PC-3 (cell line): ENCODE measurements around the gene VPS35. TPM values are rescaled to one million over a fixed set of nuclear protein-coding genes. Genes with fewer than 3 reads are reported as not detected.

ENCODE experiments used
- ATAC-seq: fragments of 200-7000 bp; cut with Tn5 transposase; 2 replicates; pipeline ENCODE4 v1.9.1; 2020; ENCODE audit warnings: mild to moderate bottlenecking, moderate library complexity
- BruUV-seq: library from RNA; stranded (reverse); fragments of 400-500 nt; replicated peaks from 2 replicates; lab custom pipeline; 2021; lab: Mats Ljungman, UMichigan
- CTCF ChIA-PET: fragments of 300-600 bp; sonication (Branson Sonifier 250); formaldehyde crosslinking; loops from one replicate; lab custom pipeline; 2022; ENCODE audit warnings: antibody characterized with exemption; lab: Charles Lee
- POLR2A ChIA-PET: fragments of 300-600 bp; sonication (Branson Sonifier 250); formaldehyde crosslinking; loops from one replicate; lab custom pipeline; 2022; ENCODE audit warnings: antibody characterized with exemption; ENCODE audit not compliant: unreplicated experiment; lab: Charles Lee
- DNase-seq: peaks from one replicate; pipeline ENCODE4 v3.0.0-alpha.2; 2015
- H2AFZ ChIP-seq: fragments of 300-600 bp; sonication (generic); 2 replicates; pipeline ENCODE4 v1.6.0; 2016; ENCODE audit warnings: antibody characterized with exemption, low read length
- H3F3A ChIP-seq: fragments of 300-600 bp; sonication (generic); one replicate; pipeline ENCODE4 v1.6.0; 2017; ENCODE audit warnings: antibody characterized with exemption, low read length, control low read depth, mild to moderate bottlenecking; ENCODE audit not compliant: unreplicated experiment
- H3K27ac ChIP-seq: fragments of 300-600 bp; sonication (generic); 2 replicates; pipeline ENCODE4 v1.5.1; 2016; ENCODE audit warnings: mild to moderate bottlenecking, low read length
- H3K27me3 ChIP-seq: fragments of 300-600 bp; sonication (generic); 2 replicates; pipeline ENCODE4 v1.6.1; 2016; ENCODE audit warnings: low read length, mixed read lengths
- H3K36me3 ChIP-seq: fragments of 300-600 bp; sonication (generic); 2 replicates; pipeline ENCODE4 v1.6.1; 2016; ENCODE audit warnings: low read depth, mixed run types, low read length, mixed read lengths
- H3K4me1 ChIP-seq: fragments of 300-600 bp; sonication (generic); 2 replicates; pipeline ENCODE4 v1.5.1; 2016; ENCODE audit warnings: low read length; ENCODE audit not compliant: insufficient read depth
- H3K4me2 ChIP-seq: fragments of 300-600 bp; sonication (generic); 2 replicates; pipeline ENCODE4 v1.6.0; 2016; ENCODE audit warnings: low read length
- H3K4me3 ChIP-seq: fragments of 300-600 bp; sonication (generic); 2 replicates; pipeline ENCODE4 v1.5.1; 2016; ENCODE audit warnings: mild to moderate bottlenecking, low read length, mixed read lengths
- H3K79me2 ChIP-seq: fragments of 300-600 bp; sonication (generic); 2 replicates; pipeline ENCODE4 v1.6.1; 2017; ENCODE audit warnings: low read length, mixed read lengths
- H3K9ac ChIP-seq: fragments of 300-600 bp; sonication (generic); 2 replicates; pipeline ENCODE4 v1.6.0; 2016; ENCODE audit warnings: mild to moderate bottlenecking, low read length
- H3K9me2 ChIP-seq: fragments of 300-600 bp; sonication (generic); replicated peaks from 2 replicates; pipeline ENCODE4 v1.6.1; 2016; ENCODE audit warnings: mixed run types, low read length, mixed read lengths
- H3K9me3 ChIP-seq: fragments of 300-600 bp; sonication (generic); 2 replicates; pipeline ENCODE4 v1.6.1; 2016; ENCODE audit warnings: low read length, mixed read lengths
- H4K20me1 ChIP-seq: fragments of 300-600 bp; sonication (generic); 2 replicates; pipeline ENCODE4 v1.6.1; 2016; ENCODE audit warnings: low read length, mixed read lengths
- EZH2 ChIP-seq: fragments of 300-600 bp; sonication (generic); IDR thresholded peaks from one replicate; pipeline ENCODE4 v1.6.1; 2017; ENCODE audit warnings: antibody characterized with exemption, mild to moderate bottlenecking, low read length; ENCODE audit not compliant: unreplicated experiment
- EZH2phosphoT487 ChIP-seq: fragments of 300-600 bp; sonication (generic); IDR thresholded peaks from 2 replicates; pipeline ENCODE4 v1.6.1; 2018; ENCODE audit warnings: mild to moderate bottlenecking, antibody characterized with exemption, low read length, borderline replicate concordance
- intact Hi-C: fragments of 100-400 bp; cut with micrococcal nuclease; formaldehyde crosslinking; loops from 2 replicates; pipeline ENCODE4 v1.9.0; 2023
- total RNA-seq: library from RNA; depleted of rRNA; stranded (reverse); fragments of >200 nt; gene quantifications from 2 replicates; pipeline ENCODE4 v1.2.3, GENCODE V29; 2014
- TF ChIP-seq, protein P1 (sequence below): fragments of 300-600 bp; sonication (generic); conservative IDR thresholded peaks from 2 replicates; pipeline ENCODE4 v1.5.1; 2017; ENCODE audit warnings: antibody characterized with exemption, low read depth, mild to moderate bottlenecking, low read length

VPS35 gene
- total RNA-seq, 1 experiment from 2014 or later = 39.3 TPM

DNA sequence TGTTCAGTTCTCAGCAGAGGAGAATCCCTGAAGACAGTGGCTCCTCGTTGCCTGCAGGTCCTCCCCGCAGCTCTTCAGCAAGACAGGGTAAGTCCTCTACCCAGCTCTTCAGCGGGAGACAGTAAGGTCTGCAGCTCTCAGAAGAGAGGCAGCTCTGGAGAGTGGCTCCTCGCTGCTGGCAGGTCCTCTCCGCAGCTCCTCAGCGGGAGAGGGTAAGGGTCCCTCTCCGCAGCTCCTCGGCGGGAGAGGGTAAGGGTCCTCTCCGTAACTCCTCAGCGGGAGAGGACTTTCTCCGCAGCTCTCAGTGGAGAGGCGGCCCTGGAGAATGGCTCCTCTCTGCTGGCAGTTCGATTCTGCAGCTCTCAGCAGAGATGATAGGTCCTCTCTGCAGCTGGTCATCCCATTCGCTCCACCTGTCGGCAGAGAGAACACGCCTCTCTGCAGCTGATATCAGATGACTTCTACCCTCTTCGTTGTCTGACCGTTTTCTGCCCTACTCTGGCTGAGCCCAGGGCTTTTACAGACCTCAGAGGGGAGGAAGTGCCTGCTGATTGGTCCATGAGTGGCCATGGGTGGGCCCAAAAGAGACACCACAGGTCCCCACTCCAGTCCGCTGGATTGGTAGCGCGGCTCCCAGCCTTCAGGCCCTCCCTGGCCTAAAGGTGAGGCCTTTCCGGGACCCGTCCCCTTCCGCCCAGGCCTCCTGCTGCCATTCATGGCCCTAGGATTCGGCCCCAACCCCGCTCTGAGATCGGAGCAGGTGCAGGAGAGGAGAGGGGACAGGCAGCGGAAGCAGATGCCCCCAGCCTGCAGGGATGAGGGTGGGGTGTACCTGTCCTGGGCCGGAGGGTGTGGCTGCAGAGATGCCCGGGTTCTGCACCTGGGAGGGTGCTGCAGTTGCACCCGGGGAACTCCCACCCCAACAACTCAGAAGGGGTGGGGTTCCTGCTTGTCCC is 55.9 kb downstream of the VPS35 start:
- H3K4me3 ChIP-seq = no peak overlapping the region
- no peak overlapping the region for H2AFZ ChIP-seq
- CTCF ChIA-PET = no interaction called here
- POLR2A ChIA-PET = no interaction called here
- H4K20me1 ChIP-seq = no peaks in the 10 kb centered on the region
- H3K4me2 ChIP-seq = no peak overlapping the region
- no peaks in the 10 kb centered on the region for H3K4me1 ChIP-seq
- H3K27ac ChIP-seq = no peak overlapping the region
- no peak overlapping the region for H3K9ac ChIP-seq
- no peaks in the 10 kb centered on the region for H3K9me3 ChIP-seq
- no peaks in the 10 kb centered on the region for H3K36me3 ChIP-seq
- BruUV-seq = no TSS peak
- intact Hi-C loops = no loop called here
- H3F3A ChIP-seq = no peaks in the 10 kb centered on the region
- no peak for ATAC-seq
- H3K79me2 ChIP-seq = no peaks in the 10 kb centered on the region
- no peaks in the 10 kb centered on the region for H3K9me2 ChIP-seq
- TF ChIP-seq EZH2phosphoT487 (no peak), EZH2 (no peak)
- TF ChIP-seq, protein P1, sequence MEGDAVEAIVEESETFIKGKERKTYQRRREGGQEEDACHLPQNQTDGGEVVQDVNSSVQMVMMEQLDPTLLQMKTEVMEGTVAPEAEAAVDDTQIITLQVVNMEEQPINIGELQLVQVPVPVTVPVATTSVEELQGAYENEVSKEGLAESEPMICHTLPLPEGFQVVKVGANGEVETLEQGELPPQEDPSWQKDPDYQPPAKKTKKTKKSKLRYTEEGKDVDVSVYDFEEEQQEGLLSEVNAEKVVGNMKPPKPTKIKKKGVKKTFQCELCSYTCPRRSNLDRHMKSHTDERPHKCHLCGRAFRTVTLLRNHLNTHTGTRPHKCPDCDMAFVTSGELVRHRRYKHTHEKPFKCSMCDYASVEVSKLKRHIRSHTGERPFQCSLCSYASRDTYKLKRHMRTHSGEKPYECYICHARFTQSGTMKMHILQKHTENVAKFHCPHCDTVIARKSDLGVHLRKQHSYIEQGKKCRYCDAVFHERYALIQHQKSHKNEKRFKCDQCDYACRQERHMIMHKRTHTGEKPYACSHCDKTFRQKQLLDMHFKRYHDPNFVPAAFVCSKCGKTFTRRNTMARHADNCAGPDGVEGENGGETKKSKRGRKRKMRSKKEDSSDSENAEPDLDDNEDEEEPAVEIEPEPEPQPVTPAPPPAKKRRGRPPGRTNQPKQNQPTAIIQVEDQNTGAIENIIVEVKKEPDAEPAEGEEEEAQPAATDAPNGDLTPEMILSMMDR = no peak
- DNase-seq = no peak
- H3K27me3 ChIP-seq = no peaks in the 10 kb centered on the region

DNA sequence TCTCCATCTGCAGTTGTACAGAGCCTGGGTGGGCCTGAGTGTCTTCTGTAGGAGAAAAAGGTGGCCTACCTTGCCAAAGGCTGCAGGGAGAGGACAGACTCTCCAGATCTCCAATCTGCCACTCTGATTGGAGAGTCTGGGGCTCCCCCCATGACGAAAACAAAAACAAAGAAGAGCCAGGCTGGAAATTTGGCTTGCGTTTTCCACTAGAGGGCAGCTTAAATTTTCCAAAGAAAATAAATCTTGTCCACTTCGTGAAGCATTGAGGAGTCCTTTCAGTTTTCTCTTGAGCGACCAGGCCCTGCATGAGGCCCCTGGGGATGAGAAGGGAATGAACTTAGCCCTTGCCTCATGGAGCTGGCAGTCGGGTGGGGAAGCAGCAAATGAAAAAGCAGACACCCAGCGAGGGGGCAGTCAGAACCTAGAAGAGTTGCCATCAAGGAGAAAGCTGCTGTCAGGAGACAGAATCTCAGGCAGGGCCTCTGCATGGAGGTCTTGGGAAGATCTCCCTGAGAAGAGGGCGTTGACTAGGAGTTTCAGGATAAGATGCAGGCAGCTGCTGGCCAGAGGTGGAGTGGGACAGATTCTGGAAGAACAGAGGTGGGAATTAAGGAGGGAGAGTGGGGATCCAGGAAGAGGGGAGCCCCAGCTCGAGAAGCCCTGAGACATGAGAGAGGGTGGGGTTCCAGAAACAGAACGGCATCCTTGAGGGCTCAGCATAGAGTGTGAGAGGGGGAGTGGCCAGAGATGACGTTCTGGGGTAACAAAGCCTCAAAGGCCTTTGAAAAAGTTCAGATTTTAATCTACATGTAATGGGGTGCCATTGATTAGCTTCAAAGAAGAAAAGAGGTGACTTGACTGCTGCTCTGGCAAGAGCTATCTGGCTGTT is 59.4 kb downstream of the VPS35 start:
- DNase-seq (peak; percentile 74), ATAC-seq (peak; percentile 77)
- POLR2A ChIA-PET = no interaction called here
- peak overlapping the region; percentile 35; the same call in 1 of the 2 replicates for H3K4me3 ChIP-seq
- TF ChIP-seq, protein P1 = peak; percentile 63
- TF ChIP-seq EZH2phosphoT487 (no peak), EZH2 (no peak)
- H3K4me1 ChIP-seq = no peaks in the 10 kb centered on the region
- intact Hi-C loops = loop anchor here (2.0 kb wide), 1 partner anchor 171 kb away; no protein-coding TSS in a partner anchor
- H3F3A ChIP-seq = no peaks in the 10 kb centered on the region
- no peaks in the 10 kb centered on the region for H3K36me3 ChIP-seq
- BruUV-seq = no TSS peak
- peak overlapping the region; percentile 70 for H3K4me2 ChIP-seq
- H3K27me3 ChIP-seq = no peaks in the 10 kb centered on the region
- H4K20me1 ChIP-seq = no peaks in the 10 kb centered on the region
- H3K9me2 ChIP-seq = no peaks in the 10 kb centered on the region
- H3K9ac ChIP-seq = no peak overlapping the region
- no peaks in the 10 kb centered on the region for H3K9me3 ChIP-seq
- no peak overlapping the region for H3K27ac ChIP-seq
- no peaks in the 10 kb centered on the region for H3K79me2 ChIP-seq
- H2AFZ ChIP-seq = peak overlapping the region; percentile 89
- CTCF ChIA-PET = no interaction called here
